Activated CD4-positive, alpha-beta T cell treated with anti-CD3 and anti-CD28 coated beads for 36 hours (primary cell): Measurements from ENCODE around the gene RPGR. TPM values are rescaled to one million over a fixed set of nuclear protein-coding genes. Genes with fewer than 3 reads are reported as not detected.

Experiments
- ATAC-seq: fragments of 200-7000 bp; cut with Tn5 transposase; one replicate; pipeline ENCODE4 v1.10.0; 2021; ENCODE audit warnings: mild to moderate bottlenecking, moderate library complexity
- CTCF ChIA-PET: fragments of 350-600 bp; sonication (Branson Sonifier 250); formaldehyde crosslinking; loops from one replicate; lab custom pipeline; 2021; ENCODE audit warnings: antibody characterized with exemption; lab: Charles Lee
- POLR2A ChIA-PET: fragments of 350-600 bp; sonication (Branson Sonifier 250); formaldehyde crosslinking; loops from one replicate; lab custom pipeline; 2021; ENCODE audit warnings: antibody characterized with exemption, inconsistent platforms; lab: Charles Lee
- DNase-seq: peaks from one replicate; pipeline ENCODE4 v3.0.0-alpha.2; 2020
- H3K27ac Mint-ChIP-seq: one replicate; pipeline ENCODE4 v1.8.0; 2021; ENCODE audit warnings: mixed read lengths
- H3K27me3 Mint-ChIP-seq: one replicate; pipeline ENCODE4 v1.8.0; 2021; ENCODE audit warnings: mixed read lengths
- H3K36me3 Mint-ChIP-seq: one replicate; pipeline ENCODE4 v1.8.0; 2021; ENCODE audit warnings: low read depth, mixed read lengths
- H3K4me1 Mint-ChIP-seq: one replicate; pipeline ENCODE4 v1.8.0; 2021; ENCODE audit warnings: mixed read lengths
- H3K4me3 Mint-ChIP-seq: one replicate; pipeline ENCODE4 v1.8.0; 2021; ENCODE audit warnings: mild to moderate bottlenecking, moderate library complexity, mixed read lengths
- H3K9me3 Mint-ChIP-seq: one replicate; pipeline ENCODE4 v1.8.0; 2021; ENCODE audit warnings: low read depth, mixed read lengths
- intact Hi-C, 2 experiments: fragments of 100-400 bp; cut with DNase I in 1 of 2; cut with micrococcal nuclease in 1 of 2; formaldehyde crosslinking; loops; one replicate each; pipeline versions ENCODE4 v1.14.2 to v1.15.1; 2022 to 2024; cut with DNase I, micrococcal nuclease
- total RNA-seq, 2 experiments: library from RNA; stranded (reverse); gene quantifications; one replicate each; pipeline ENCODE4 v1.2.3, GENCODE V29; 2021

Gene RPGR, protein sequence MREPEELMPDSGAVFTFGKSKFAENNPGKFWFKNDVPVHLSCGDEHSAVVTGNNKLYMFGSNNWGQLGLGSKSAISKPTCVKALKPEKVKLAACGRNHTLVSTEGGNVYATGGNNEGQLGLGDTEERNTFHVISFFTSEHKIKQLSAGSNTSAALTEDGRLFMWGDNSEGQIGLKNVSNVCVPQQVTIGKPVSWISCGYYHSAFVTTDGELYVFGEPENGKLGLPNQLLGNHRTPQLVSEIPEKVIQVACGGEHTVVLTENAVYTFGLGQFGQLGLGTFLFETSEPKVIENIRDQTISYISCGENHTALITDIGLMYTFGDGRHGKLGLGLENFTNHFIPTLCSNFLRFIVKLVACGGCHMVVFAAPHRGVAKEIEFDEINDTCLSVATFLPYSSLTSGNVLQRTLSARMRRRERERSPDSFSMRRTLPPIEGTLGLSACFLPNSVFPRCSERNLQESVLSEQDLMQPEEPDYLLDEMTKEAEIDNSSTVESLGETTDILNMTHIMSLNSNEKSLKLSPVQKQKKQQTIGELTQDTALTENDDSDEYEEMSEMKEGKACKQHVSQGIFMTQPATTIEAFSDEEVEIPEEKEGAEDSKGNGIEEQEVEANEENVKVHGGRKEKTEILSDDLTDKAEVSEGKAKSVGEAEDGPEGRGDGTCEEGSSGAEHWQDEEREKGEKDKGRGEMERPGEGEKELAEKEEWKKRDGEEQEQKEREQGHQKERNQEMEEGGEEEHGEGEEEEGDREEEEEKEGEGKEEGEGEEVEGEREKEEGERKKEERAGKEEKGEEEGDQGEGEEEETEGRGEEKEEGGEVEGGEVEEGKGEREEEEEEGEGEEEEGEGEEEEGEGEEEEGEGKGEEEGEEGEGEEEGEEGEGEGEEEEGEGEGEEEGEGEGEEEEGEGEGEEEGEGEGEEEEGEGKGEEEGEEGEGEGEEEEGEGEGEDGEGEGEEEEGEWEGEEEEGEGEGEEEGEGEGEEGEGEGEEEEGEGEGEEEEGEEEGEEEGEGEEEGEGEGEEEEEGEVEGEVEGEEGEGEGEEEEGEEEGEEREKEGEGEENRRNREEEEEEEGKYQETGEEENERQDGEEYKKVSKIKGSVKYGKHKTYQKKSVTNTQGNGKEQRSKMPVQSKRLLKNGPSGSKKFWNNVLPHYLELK
- total RNA-seq = 1 to 10 TPM; 6.4 to 7.1 TPM

DNA sequence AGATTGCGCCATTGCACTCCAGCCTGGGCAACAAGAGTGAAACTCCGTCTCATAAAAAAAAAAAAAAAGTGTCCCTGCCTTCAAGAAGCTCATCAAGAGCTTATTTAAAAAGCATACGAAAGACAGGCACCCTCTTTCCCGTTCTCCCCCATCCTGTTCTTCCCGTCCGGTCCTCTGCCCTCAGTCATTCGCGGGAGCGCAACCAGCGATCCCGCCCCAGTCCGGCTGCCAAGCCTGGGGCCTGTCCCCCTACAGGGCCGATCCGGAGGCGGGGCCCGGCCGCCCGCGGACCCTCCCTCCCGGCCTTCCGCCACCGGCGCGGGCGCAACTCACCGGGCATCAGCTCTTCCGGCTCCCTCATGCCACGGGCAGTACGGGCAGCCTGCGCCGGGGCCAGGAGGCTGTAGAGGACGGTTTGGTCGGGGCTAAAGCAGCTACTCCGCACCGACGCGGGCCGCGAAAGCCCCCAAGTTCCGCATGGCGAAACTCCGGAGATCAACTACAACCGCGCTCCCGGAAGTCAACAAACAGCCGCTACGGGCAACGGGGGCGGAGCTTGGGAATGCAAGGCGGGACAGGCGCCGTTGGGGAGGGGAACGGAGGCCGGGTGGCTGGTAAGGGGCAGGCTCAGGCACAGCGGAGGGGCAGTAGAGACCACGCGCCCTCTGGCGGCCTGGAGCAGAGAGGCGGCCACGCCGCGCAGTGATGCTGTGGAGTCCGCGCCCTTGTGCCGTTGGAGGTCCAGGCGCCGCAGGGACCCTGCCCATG is at the start of gene RPGR:
RPGR (minus strand) TSS at position 503 of the 768 bp plus-strand sequence; CDS start at position 361, 142 bp downstream.
- Mint-ChIP-seq H3K4me3 (peak within 1 kb of the TSS; percentile 79), H3K27ac (peak within 1 kb of the TSS; percentile 87), H3K27me3 (no peaks in the 10 kb centered on the region), H3K36me3 (no peaks in the 10 kb centered on the region), H3K9me3 (no peaks in the 10 kb centered on the region), H3K4me1 (peaks cover 20% of the 10 kb centered on the region)
- DNase-seq = peak; percentile 95
- ChIA-PET POLR2A (no interaction called here), CTCF (interaction anchor here (0.6 to 1.9 kb wide), 10 partner anchors 8 to 887 kb away, joined by 3 to 6 read pairs (median 4); no protein-coding TSS in a partner anchor)
- intact Hi-C loops = loop anchor here (1.0 to 10.0 kb wide), 4 partner anchors 107 to 482 kb away; partner anchors contain the start of genes DYNLT3 (in 1 of the 2), SRPX (in 1 of the 2) and TSPAN7 (in 1 of the 2)
- ATAC-seq = peak; percentile 98

DNA sequence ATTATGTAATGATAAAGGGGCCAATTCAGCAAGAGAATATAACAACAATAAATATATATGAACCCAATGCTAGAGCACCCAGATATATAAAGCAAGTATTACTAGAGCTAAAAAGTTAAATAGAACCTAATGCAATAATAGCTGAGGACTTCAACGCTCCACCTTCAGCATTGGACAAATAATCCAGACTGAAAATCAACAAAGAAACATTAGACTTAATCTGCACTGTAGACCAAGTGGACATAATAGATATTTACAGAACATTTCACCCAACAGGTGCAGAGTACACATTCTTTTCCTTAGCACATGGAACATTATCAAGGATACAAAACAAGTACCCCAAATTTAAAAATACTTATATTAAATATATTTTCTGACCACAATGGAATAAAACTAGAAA is 49.4 kb upstream of the RPGR start:
- no peaks in the 10 kb centered on the region for H3K36me3 Mint-ChIP-seq
- no peak for DNase-seq
- intact Hi-C loops = no loop called here
- H3K27me3 Mint-ChIP-seq = peaks cover 8% of the 10 kb centered on the region
- CTCF ChIA-PET = no interaction called here
- no peaks in the 10 kb centered on the region for H3K4me1 Mint-ChIP-seq
- H3K4me3 Mint-ChIP-seq = no peak overlapping the region
- ATAC-seq = no peak
- POLR2A ChIA-PET = no interaction called here
- no peaks in the 10 kb centered on the region for H3K9me3 Mint-ChIP-seq
- H3K27ac Mint-ChIP-seq = no peak overlapping the region

DNA sequence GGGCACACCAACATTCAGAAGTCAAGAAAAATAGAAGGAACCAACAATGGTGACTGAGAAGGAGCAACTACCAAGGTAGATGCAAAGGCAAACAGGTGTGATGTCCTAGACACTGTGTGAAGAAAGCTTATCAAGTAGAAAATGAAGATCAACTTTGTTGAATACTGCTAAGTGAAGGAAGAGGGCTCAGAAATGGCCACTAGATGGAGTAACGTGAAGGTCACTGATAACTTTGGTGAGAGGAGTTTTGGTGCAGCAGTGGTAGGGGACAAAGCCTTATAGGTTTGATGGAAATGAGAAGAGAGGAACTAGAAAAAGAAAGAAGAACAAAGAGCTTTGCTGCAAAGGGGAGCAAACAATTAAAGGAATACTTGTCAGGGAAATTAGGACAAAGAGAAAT is 48.6 kb upstream of the RPGR start:
- no peak overlapping the region for H3K27ac Mint-ChIP-seq

DNA sequence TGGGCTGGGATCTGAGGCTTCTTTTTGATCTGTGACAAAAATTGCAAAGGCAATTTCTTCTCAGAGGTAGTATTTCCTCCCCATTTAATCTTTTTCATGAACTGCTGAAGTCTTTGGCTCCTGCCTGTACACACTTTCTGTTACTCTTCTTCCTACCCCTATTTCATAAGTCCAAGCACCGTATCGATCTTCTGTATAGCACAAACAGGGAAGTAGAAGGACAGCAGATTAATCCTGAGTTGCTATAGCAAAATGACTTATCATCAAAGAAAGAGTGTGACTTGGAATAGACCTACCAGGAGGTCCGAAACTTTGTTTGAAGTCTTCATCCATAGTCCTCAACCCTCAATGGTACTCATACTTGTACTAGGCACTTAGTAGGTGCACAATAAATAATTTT is 47.1 kb upstream of the RPGR start:
- DNase-seq (no peak), ATAC-seq (no peak)
- no peaks in the 10 kb centered on the region for H3K36me3 Mint-ChIP-seq
- no peaks in the 10 kb centered on the region for H3K4me1 Mint-ChIP-seq
- ChIA-PET CTCF (no interaction called here), POLR2A (no interaction called here)
- H3K9me3 Mint-ChIP-seq = no peaks in the 10 kb centered on the region
- H3K4me3 Mint-ChIP-seq = no peak overlapping the region
- H3K27ac Mint-ChIP-seq = no peak overlapping the region
- intact Hi-C loops = no loop called here
- peaks cover 8% of the 10 kb centered on the region for H3K27me3 Mint-ChIP-seq

More for the DNA sequence above, 48.6 kb upstream of the RPGR start:
- ChIA-PET CTCF (no interaction called here), POLR2A (no interaction called here)
- ATAC-seq (no peak), DNase-seq (no peak)
- intact Hi-C loops = no loop called here
- no peaks in the 10 kb centered on the region for H3K36me3 Mint-ChIP-seq
- peaks cover 8% of the 10 kb centered on the region for H3K27me3 Mint-ChIP-seq
- no peak overlapping the region for H3K4me3 Mint-ChIP-seq
- no peaks in the 10 kb centered on the region for H3K9me3 Mint-ChIP-seq
- no peaks in the 10 kb centered on the region for H3K4me1 Mint-ChIP-seq

DNA sequence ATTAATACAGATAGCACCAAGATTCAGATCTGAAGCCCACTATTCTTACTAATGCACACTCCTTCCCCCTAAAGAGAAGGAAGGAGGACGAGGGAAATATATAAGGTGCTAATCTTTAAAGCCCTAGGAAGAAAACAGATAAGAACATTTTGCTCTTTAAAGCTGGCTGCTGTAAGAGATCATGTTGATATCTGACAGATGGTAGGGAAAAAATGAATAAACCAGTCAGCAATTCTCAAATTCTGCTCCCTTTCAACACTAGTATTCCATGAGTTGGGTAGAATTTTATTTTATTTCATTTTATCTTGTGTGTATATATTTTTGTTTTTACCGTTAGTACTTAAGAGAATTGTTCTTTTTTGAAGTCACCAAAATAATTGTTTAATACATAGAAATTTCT is 44.3 kb upstream of the RPGR start:
- POLR2A ChIA-PET = no interaction called here
- DNase-seq (no peak), ATAC-seq (no peak)
- intact Hi-C loops = no loop called here
- Mint-ChIP-seq H3K4me3 (no peak overlapping the region), H3K4me1 (no peaks in the 10 kb centered on the region), H3K9me3 (no peaks in the 10 kb centered on the region), H3K27ac (no peak overlapping the region), H3K27me3 (peaks cover 4% of the 10 kb centered on the region), H3K36me3 (no peaks in the 10 kb centered on the region)
- CTCF ChIA-PET = no interaction called here

DNA sequence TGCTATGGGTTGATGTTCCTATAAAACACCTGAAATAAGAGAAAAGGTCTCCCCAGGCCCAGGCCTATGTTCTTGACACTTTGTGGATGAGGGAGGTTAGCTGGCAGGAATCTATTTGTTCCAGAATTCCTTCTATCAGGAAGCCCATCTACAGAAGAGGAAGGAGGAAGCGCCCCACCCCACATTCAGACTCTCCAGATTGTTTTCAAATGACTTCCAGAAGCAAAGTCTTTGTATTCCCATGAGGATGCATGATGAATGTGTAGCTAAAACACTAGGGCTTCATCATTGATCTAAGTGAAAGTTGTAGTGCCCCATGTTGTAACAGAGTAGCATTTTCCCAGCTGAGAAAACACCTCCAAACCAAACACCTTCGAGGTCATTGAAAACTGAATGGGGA is 41.5 kb upstream of the RPGR start:
- peaks cover 4% of the 10 kb centered on the region for H3K27me3 Mint-ChIP-seq
- no peak for ATAC-seq
- no peaks in the 10 kb centered on the region for H3K4me1 Mint-ChIP-seq
- intact Hi-C loops = no loop called here
- no peak overlapping the region for H3K4me3 Mint-ChIP-seq
- H3K27ac Mint-ChIP-seq = no peak overlapping the region
- no peaks in the 10 kb centered on the region for H3K9me3 Mint-ChIP-seq
- POLR2A ChIA-PET = no interaction called here
- no peak for DNase-seq
- H3K36me3 Mint-ChIP-seq = no peaks in the 10 kb centered on the region
- CTCF ChIA-PET = interaction anchor here (0.6 to 0.8 kb wide), 2 partner anchors 168 to 471 kb away, joined by 3 read pairs; no protein-coding TSS in a partner anchor

DNA sequence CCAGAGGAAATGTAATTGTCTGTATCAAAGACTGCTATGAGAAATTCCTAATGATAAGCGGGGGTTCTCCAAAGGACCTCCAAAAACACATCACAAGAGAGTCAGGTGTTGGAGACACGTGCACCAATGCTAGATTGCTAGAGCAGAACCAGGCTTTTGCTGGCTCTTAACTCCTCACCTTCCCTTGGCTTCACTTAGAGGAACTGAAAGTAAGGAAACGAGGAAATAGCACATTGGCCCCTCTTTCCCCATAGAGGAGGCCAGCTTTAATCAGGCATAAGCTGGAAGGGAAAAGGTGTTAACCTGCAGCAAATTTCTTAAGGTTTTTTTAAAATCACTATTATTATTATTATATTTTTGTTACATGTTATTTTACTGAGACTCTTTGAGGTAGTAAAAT is 38.6 kb upstream of the RPGR start:
- no peaks in the 10 kb centered on the region for H3K36me3 Mint-ChIP-seq
- CTCF ChIA-PET = no interaction called here
- no peak overlapping the region for H3K27ac Mint-ChIP-seq
- no peaks in the 10 kb centered on the region for H3K27me3 Mint-ChIP-seq
- H3K4me3 Mint-ChIP-seq = no peak overlapping the region
- intact Hi-C loops = no loop called here
- H3K9me3 Mint-ChIP-seq = no peaks in the 10 kb centered on the region
- POLR2A ChIA-PET = no interaction called here
- DNase-seq (no peak), ATAC-seq (no peak)
- H3K4me1 Mint-ChIP-seq = no peaks in the 10 kb centered on the region

DNA sequence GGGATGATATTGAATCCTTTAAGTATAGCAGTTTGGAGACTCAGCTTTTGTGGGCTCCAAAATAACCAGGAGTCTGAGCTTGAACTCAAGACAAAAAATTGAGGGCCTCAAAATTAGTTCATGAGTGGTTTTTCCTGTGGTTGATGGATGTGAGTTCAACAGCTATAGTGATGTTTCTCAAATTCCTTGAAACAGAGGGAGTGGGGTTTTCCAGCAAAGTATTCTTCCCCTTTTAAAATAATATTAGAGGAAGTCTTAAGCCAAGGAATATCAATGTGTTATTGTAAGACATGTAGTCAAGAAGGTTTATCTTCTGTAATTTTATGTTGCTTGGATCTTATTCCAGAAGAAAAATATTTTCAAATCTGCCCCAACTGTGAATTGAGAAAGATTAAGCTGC is 35.7 kb upstream of the RPGR start:
- Mint-ChIP-seq H3K27ac (no peak overlapping the region), H3K4me3 (no peak overlapping the region), H3K4me1 (no peaks in the 10 kb centered on the region), H3K27me3 (no peaks in the 10 kb centered on the region), H3K36me3 (no peaks in the 10 kb centered on the region), H3K9me3 (no peaks in the 10 kb centered on the region)
- ATAC-seq = no peak
- no peak for DNase-seq
- ChIA-PET POLR2A (no interaction called here), CTCF (no interaction called here)
- intact Hi-C loops = no loop called here

DNA sequence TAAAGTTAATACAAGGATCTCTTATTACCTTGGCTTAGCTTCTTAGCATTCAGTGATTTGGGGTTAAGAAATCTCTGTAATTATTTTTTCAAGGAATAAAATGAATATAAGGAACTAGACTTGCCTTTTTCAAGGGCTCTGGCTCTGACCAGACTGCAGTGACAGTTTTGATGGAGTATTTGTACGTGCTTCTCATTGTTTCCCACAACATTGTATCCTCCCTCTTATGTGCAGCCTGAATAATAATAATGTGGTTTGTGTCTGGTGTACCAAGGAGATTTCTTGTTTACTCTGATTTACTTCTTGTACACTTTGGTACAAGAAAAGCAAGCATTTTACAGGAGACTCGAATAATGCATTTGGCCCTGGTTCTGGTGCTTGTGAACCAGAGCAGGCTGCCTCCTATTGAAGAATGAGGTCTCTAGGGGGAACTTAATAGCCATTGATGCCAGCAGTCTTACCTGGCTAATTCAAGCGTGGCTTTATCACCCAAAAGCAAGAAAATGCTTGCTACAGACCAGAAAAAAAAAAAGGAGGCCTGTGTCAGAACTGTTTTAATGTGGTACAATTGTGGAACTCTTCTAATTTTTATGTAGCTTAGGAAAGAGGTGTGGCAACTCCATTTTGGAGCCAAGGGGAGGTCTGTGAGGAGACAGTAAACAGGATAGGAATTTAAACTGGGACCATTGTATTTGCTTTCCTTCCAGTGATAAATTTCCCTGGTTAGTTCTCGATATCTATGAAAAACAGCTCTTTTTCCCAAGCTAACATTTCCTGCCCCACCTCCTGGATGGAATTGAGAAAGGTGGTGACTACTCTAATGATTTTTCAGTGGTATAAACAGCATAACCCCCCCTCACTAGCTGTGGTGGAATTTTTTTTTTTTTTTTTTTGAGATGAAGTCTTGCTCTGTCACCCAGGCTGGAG is 30.7 kb upstream of the RPGR start:
- Mint-ChIP-seq H3K27ac (no peak overlapping the region), H3K4me1 (no peaks in the 10 kb centered on the region), H3K36me3 (no peaks in the 10 kb centered on the region), H3K4me3 (no peak overlapping the region), H3K27me3 (no peaks in the 10 kb centered on the region), H3K9me3 (no peaks in the 10 kb centered on the region)
- DNase-seq (no peak), ATAC-seq (no peak)
- POLR2A ChIA-PET = no interaction called here
- intact Hi-C loops = no loop called here
- CTCF ChIA-PET = interaction anchor here (0.6 kb wide), 1 partner anchor 9 kb away, joined by 3 read pairs; no protein-coding TSS in a partner anchor

DNA sequence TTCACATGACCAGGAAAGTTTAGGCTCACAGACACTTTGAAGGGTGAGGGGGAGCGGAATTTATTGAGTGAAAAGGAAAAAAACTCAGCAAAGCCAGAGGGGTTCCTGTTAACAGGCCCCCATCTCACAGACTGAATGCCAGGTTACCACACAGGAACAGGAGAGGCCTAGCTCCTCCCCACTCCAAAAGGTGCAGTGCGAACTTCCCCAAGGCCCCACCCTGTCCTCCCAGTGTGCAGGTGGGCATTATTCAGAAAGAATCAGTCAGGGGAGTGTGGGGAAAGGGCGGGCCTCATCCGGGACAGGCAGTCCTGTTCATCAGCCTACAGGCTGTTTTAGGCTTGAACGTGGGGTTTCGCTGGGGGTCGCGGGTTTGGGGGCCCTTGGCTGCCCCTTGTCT is 29.1 kb upstream of the RPGR start:
- Mint-ChIP-seq H3K27ac (no peak overlapping the region), H3K4me3 (no peak overlapping the region), H3K36me3 (no peaks in the 10 kb centered on the region), H3K4me1 (no peaks in the 10 kb centered on the region), H3K9me3 (no peaks in the 10 kb centered on the region), H3K27me3 (no peaks in the 10 kb centered on the region)
- CTCF ChIA-PET = no interaction called here
- intact Hi-C loops = no loop called here
- no peak for DNase-seq
- no peak for ATAC-seq
- POLR2A ChIA-PET = no interaction called here
